ENCODE results near the gene COPA.
"Not testable (repeated sequence)": the region's sequence is repeated elsewhere in the genome, so short reads cannot be mapped to it uniquely, and the experiment has no call there.

The COPA gene

GRCh38 chr1:160342953-160343869 is at the start of gene COPA, which contains the start of gene NCSTN:
COPA (minus strand) TSS chr1:160343250; CDS start chr1:160343170, 80 bp downstream.
NCSTN (plus strand) TSS chr1:160343383; CDS start chr1:160343397, 14 bp downstream.
- peak; percentile 97 for DNase-seq (ENCODE audit: low read depth)
- TF ChIP-seq CTCF (IDR thresholded peaks at IDR 0.05; ENCODE audit: insufficient read depth, low read depth, low read length, missing control alignments), result no peak
- peak within 1 kb of the TSS; percentile 88 for H3K4me3 ChIP-seq (ENCODE audit: low read depth, low read length)

- DNase-seq (ENCODE audit: low read depth); H3K4me3 ChIP-seq (ENCODE audit: low read depth, low read length): not testable (repeated sequence)
Observed at GRCh38 chr1:160388406-160388805, 45.4 kb upstream of the COPA start.

GRCh38 chr1:160384812-160385211 is 41.8 kb upstream of the COPA start:
- not testable (repeated sequence) for DNase-seq (ENCODE audit: low read depth); H3K4me3 ChIP-seq (ENCODE audit: low read depth, low read length)

GRCh38 chr1:160377585-160378206 is 34.6 kb upstream of the COPA start:
- H3K4me3 ChIP-seq (ENCODE audit: low read depth, low read length), result no peak overlapping the region
- TF ChIP-seq CTCF (IDR thresholded peaks at IDR 0.05; ENCODE audit: insufficient read depth, low read depth, low read length, missing control alignments), result no peak
- no peak for DNase-seq (ENCODE audit: low read depth)

- DNase-seq (ENCODE audit: low read depth), result peak; percentile 73
- no peak overlapping the region for H3K4me3 ChIP-seq (ENCODE audit: low read depth, low read length)
- TF ChIP-seq CTCF (IDR thresholded peaks at IDR 0.05; ENCODE audit: insufficient read depth, low read depth, low read length, missing control alignments), result peak; percentile 98
Observed at GRCh38 chr1:160376525-160377131, 33.6 kb upstream of the COPA start.

- TF ChIP-seq CTCF (IDR thresholded peaks at IDR 0.05; ENCODE audit: insufficient read depth, low read depth, low read length, missing control alignments), result no peak
- DNase-seq (ENCODE audit: low read depth), result peak; percentile 56
- no peak overlapping the region for H3K4me3 ChIP-seq (ENCODE audit: low read depth, low read length)
Observed at GRCh38 chr1:160375788-160376524, 32.9 kb upstream of the COPA start.

GRCh38 chr1:160374306-160375110 is 31.5 kb upstream of the COPA start:
- no peak for TF ChIP-seq CTCF (IDR thresholded peaks at IDR 0.05; ENCODE audit: insufficient read depth, low read depth, low read length, missing control alignments)
- DNase-seq (ENCODE audit: low read depth), result no peak
- H3K4me3 ChIP-seq (ENCODE audit: low read depth, low read length), result no peak overlapping the region

Measured in GM12865 (cell line).